Endodermal cell (in vitro differentiated cells): ENCODE measurements around the gene EPHA2. TPM values are rescaled to one million over a fixed set of nuclear protein-coding genes. Genes with fewer than 3 reads are reported as not detected.

Source experiments
- DNase-seq: peaks from one replicate; pipeline ENCODE4 v3.0.0-alpha.2; 2017
- H3K27ac ChIP-seq: 2 replicates; pipeline ENCODE4 v1.5.1; 2013; ENCODE audit warnings: mild to moderate bottlenecking, low read depth, low read length, moderate library complexity
- H3K27me3 ChIP-seq: 2 replicates; pipeline ENCODE4 v1.6.1; 2013; ENCODE audit warnings: mild to moderate bottlenecking, low read length, moderate library complexity; ENCODE audit not compliant: insufficient read depth, control insufficient read depth, poor library complexity, severe bottlenecking
- H3K36me3 ChIP-seq: 2 replicates; pipeline ENCODE4 v1.7.0; 2013; ENCODE audit warnings: mild to moderate bottlenecking, low read length, moderate library complexity; ENCODE audit not compliant: control insufficient read depth, insufficient read depth
- H3K4me1 ChIP-seq: one replicate; pipeline ENCODE4 v1.7.0; 2013; ENCODE audit warnings: low read length; ENCODE audit not compliant: control insufficient read depth, insufficient read depth
- H3K4me3 ChIP-seq: 2 replicates; pipeline ENCODE4 v1.5.1; 2013; ENCODE audit warnings: mild to moderate bottlenecking, low read length, moderate library complexity
- H3K9ac ChIP-seq: 2 replicates; pipeline ENCODE4 v1.6.1; 2013; ENCODE audit warnings: mild to moderate bottlenecking, low read length, moderate library complexity; ENCODE audit not compliant: poor library complexity, severe bottlenecking; ENCODE audit errors: extremely low read depth
- H3K9me3 ChIP-seq: 2 replicates; pipeline ENCODE4 v1.6.1; 2013; ENCODE audit warnings: mild to moderate bottlenecking, low read length, moderate library complexity; ENCODE audit not compliant: control insufficient read depth
- H3K27ac Mint-ChIP-seq: 2 replicates; pipeline ENCODE4 v1.8.0; 2020; ENCODE audit warnings: mixed read lengths
- H3K27me3 Mint-ChIP-seq: 2 replicates; pipeline ENCODE4 v1.8.0; 2021; ENCODE audit warnings: mild to moderate bottlenecking, mixed read lengths; ENCODE audit not compliant: insufficient read depth
- H3K36me3 Mint-ChIP-seq: 2 replicates; pipeline ENCODE4 v1.8.0; 2020; ENCODE audit warnings: low read depth, mixed read lengths
- H3K4me1 Mint-ChIP-seq: 2 replicates; pipeline ENCODE4 v1.8.0; 2020; ENCODE audit warnings: mixed read lengths
- H3K4me3 Mint-ChIP-seq: 2 replicates; pipeline ENCODE4 v1.8.0; 2020; ENCODE audit warnings: mild to moderate bottlenecking, moderate library complexity, mixed read lengths
- H3K9me3 Mint-ChIP-seq: 2 replicates; pipeline ENCODE4 v1.8.0; 2020; ENCODE audit warnings: mild to moderate bottlenecking, mixed read lengths
- CTCF ChIP-seq: fragments of 200-600 bp; sonication (generic); conservative IDR thresholded peaks from 2 replicates; pipeline ENCODE4 v1.5.0; 2021; ENCODE audit warnings: antibody characterized with exemption, mild to moderate bottlenecking
- WGBS, 2 experiments: methylation state at CpG; one replicate each; pipeline versions ENCODE4 v1.1.5 to v1.1.7; 2013; ENCODE audit warnings: missing lambda C conversion rate in 2 of 2, mixed read lengths in 1 of 2; ENCODE audit not compliant: insufficient coverage in 1 of 2, insufficient read length in 1 of 2; 5-methylcytosine and 5-hydroxymethylcytosine counted together
- total RNA-seq, 2 donors: library from RNA; stranded (reverse); fragmentation: NEBNext Ultra II Directional in 1 of 2; extraction: Animal tissue kit (Norgen Biotek cat#: 25700) in 1 of 2; gene quantifications; 2 replicates in 1 of 2; 3 replicates in 1 of 2; pipeline ENCODE4 v1.2.1, GENCODE V29; 2021

EPHA2 gene
- total RNA-seq, 2 donors from 2014 or later, result 56.5 to 64.3 TPM

DNA sequence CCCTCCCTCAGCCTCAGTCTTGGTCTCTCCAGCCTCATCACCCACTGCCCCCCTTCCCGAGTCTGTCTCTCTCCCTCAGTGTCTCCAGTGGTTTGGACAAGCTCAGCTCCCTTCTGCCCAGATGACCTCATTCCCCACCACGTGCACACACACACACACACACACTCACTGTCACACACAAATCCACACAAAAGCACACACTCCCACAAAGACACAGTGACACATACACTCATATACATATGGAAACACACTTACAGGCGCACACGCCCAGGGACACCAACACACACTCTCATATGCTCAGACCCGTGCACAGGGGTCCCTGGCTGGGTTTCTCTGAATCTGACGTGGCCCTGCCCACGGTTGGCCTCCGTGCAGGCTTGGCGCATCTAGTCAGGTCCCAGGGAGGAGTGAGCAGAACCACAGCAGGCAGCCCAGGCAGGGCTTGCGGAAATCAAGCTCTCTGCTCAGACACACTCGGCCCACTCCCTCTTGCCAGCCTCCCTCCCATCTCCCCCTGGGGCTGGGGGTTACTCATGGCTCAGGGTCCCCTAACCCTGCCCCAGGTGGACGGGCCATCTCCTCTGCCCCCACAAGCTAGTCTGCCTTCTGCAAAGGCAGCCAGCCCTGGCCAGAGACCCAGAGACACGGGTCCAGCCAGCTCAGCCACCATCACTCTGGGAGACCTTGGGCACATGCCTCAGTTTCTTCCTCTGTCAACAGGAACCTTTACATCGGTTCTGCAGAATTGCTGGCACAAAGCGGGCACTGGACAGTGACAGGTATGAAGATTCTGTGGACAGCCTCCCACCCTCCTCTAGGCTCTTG lies 43.9 kb downstream of the EPHA2 start:
- DNase-seq, result peak; percentile 58
- Mint-ChIP-seq H3K9me3 (peaks cover 25% of the 10 kb centered on the region), H3K27ac (peak overlapping the region; percentile 5), H3K36me3 (peaks cover 6% of the 10 kb centered on the region), H3K4me3 (no peak overlapping the region), H3K4me1 (peaks cover 29% of the 10 kb centered on the region), H3K27me3 (peaks cover under 1% of the 10 kb centered on the region)
- Histone ChIP-seq H3K9me3 (peaks cover 29% of the 10 kb centered on the region), H3K27ac (no peak overlapping the region), H3K9ac (no peak overlapping the region), H3K4me3 (no peak overlapping the region), H3K27me3 (no peaks in the 10 kb centered on the region), H3K36me3 (no peaks in the 10 kb centered on the region), H3K4me1 (peaks cover 21% of the 10 kb centered on the region)
- TF ChIP-seq CTCF, result no peak
- WGBS, 2 experiments, result 83 to 84% methylated on average over 7 to 15 of the region's 15 CpGs

DNA sequence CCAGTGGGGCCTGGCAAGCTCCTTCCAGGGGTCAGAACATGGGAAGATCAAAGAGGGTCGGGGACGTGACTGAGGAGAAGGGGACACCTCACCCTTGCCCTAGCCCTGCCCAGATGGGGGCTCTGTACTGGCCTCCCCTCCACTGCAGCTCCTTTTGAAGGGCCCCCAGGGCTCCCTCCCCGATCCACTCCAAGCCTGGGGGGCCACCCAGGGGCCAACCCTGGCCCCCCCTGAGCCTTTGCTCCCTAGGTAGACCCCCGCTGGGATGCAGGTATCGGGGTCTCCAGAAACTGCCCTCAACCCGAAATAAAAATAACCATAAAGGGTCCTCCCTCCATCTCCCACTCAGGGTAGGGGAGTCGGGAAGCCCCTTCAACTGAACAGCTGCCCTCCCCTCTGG lies 45.0 kb downstream of the EPHA2 start:
- no peak overlapping the region for H3K27ac ChIP-seq
- Mint-ChIP-seq H3K9me3 (peaks cover 33% of the 10 kb centered on the region), H3K27ac (no peak overlapping the region), H3K4me1 (peaks cover 20% of the 10 kb centered on the region), H3K27me3 (peaks cover 4% of the 10 kb centered on the region), H3K4me3 (no peak overlapping the region), H3K36me3 (peaks cover 6% of the 10 kb centered on the region)
- no peak for DNase-seq
- no peak for TF ChIP-seq CTCF
- no peak overlapping the region for H3K9ac ChIP-seq
- H3K4me3 ChIP-seq, result no peak overlapping the region
- 98 to 100% methylated on average over 4 to 7 of the region's 7 CpGs for WGBS, 2 experiments
- H3K27me3 ChIP-seq, result no peaks in the 10 kb centered on the region
- peaks cover 12% of the 10 kb centered on the region for H3K4me1 ChIP-seq
- H3K36me3 ChIP-seq, result no peaks in the 10 kb centered on the region
- peaks cover 39% of the 10 kb centered on the region for H3K9me3 ChIP-seq

- no peak for TF ChIP-seq CTCF
- H3K4me1 ChIP-seq, result peaks cover 12% of the 10 kb centered on the region
- Mint-ChIP-seq H3K36me3 (peaks cover 6% of the 10 kb centered on the region), H3K27me3 (peaks cover 4% of the 10 kb centered on the region), H3K9me3 (peaks cover 35% of the 10 kb centered on the region), H3K27ac (no peak overlapping the region), H3K4me3 (no peak overlapping the region), H3K4me1 (peaks cover 16% of the 10 kb centered on the region)
- no peaks in the 10 kb centered on the region for H3K27me3 ChIP-seq
- 93% methylated on average over 6 of the region's 6 CpGs for WGBS, 2 experiments
- H3K9ac ChIP-seq, result no peak overlapping the region
- no peaks in the 10 kb centered on the region for H3K36me3 ChIP-seq
- peaks cover 42% of the 10 kb centered on the region for H3K9me3 ChIP-seq
- DNase-seq, result no peak
- H3K27ac ChIP-seq, result no peak overlapping the region
- no peak overlapping the region for H3K4me3 ChIP-seq
Observed at GRCh38 chr1:16110456-16110855, 45.4 kb downstream of the EPHA2 start.
